T-helper 17 cell (primary cell): ENCODE measurements around the gene TXNDC2. TPM values are rescaled to one million over a fixed set of nuclear protein-coding genes. Genes with fewer than 3 reads are reported as not detected.

Experiments
- ATAC-seq: fragments of 150-1000 bp; cut with Tn5 transposase; 2 replicates; pipeline ENCODE4 v1.10.0; 2021; ENCODE audit warnings: mild to moderate bottlenecking, moderate library complexity
- DNase-seq, 3 donors: peaks; one replicate each; pipeline versions ENCODE4 v3.0.0 to v3.0.0-alpha.2; 2020 to 2021
- H3K9me3 ChIP-seq: one replicate; pipeline ENCODE4 v1.7.0; 2013; ENCODE audit warnings: low read length, mild to moderate bottlenecking; ENCODE audit not compliant: control insufficient read depth, poor library complexity, severe bottlenecking
- H3K27ac Mint-ChIP-seq: one replicate; pipeline ENCODE4 v1.8.0; 2022; ENCODE audit warnings: mild to moderate bottlenecking, moderate library complexity, mixed read lengths
- H3K27me3 Mint-ChIP-seq: one replicate; pipeline ENCODE4 v1.8.0; 2022; ENCODE audit warnings: mixed read lengths
- H3K36me3 Mint-ChIP-seq: one replicate; pipeline ENCODE4 v1.8.0; 2022; ENCODE audit warnings: low read depth, mixed read lengths
- H3K4me1 Mint-ChIP-seq: one replicate; pipeline ENCODE4 v1.8.0; 2022; ENCODE audit warnings: mild to moderate bottlenecking, mixed read lengths
- H3K4me3 Mint-ChIP-seq: one replicate; pipeline ENCODE4 v1.8.0; 2022; ENCODE audit warnings: mild to moderate bottlenecking, moderate library complexity, mixed read lengths
- total RNA-seq, 4 donors: library from RNA in 2 of 4; stranded (reverse) in 2 of 4; gene quantifications; one replicate each; pipeline ENCODE4 v1.2.3 and lab custom pipeline; 2022 to 2026

The TXNDC2 gene
- total RNA-seq, 2 donors from 2014 or later, result not detected

DNA sequence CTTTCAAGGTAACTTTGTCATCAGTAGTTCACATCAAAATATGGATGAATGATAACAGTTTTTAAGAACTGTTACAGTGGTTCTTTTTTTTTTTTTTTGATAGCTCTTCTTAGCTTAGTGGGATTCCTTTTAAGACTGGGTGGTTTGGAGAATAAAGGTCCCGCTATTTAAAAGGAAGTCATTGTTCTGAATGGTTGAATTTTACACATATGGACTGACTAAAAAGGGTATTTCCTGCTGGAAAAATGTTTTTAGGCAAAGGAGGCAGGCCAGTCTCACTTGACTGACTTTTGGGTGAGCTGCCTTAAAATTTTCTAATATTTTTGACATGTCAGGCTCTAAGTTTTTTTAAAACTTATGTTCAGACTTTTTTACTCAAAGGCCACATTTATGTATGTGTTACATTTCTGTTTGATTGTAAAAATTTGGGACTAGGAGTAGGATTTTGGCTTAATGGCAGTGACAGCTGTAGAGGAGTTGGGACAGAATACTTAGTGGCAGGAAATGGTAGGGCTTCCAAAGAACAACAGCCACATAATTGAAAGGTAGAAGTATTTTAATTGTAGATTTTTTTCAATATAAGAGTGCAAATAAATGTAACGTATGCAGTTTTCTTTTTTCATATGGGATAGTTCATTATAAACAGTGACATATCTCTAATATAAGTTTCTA lies 41.8 kb downstream of the TXNDC2 start:
- ATAC-seq, result no peak
- H3K4me3 Mint-ChIP-seq, result no peak overlapping the region
- H3K36me3 Mint-ChIP-seq, result no peaks in the 10 kb centered on the region

DNA sequence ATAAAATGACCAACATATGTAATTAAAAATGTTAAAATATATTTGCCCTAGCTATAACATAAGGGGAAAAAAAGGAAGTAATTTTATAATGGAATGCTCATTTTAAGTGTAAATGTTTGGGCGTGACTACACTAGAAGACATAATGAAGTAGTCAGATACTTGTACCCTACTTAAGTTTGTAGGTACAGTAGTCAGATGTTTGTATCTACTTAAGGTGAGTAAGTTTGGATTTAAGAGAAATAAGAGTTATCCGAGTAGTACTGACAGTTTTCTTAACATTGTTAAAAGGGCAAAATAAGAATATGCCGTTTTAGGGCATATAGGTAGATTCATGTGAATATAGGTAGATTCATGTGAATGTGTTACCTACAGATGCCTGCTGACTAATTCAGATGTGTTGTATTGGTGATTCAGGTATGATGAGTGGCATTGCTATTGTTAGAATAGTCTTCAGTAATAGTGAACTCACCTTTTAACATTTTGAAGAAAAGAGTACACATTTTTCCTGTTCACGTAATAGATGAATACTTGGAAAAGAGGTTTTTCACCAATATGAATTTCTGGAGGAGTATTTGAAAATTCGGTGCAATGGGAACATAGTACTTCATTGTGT lies 43.0 kb downstream of the TXNDC2 start:
- no peak overlapping the region for H3K27ac Mint-ChIP-seq
- H3K4me1 Mint-ChIP-seq, result peaks cover 32% of the 10 kb centered on the region
- no peaks in the 10 kb centered on the region for H3K9me3 ChIP-seq
- H3K4me3 Mint-ChIP-seq, result peak overlapping the region; percentile 12
- no peak for DNase-seq
- no peak for ATAC-seq
- H3K27me3 Mint-ChIP-seq, result no peaks in the 10 kb centered on the region
- no peaks in the 10 kb centered on the region for H3K36me3 Mint-ChIP-seq

More for the DNA sequence above, 41.8 kb downstream of the TXNDC2 start:
- DNase-seq, result no peak
- H3K27me3 Mint-ChIP-seq, result no peaks in the 10 kb centered on the region
- H3K4me1 Mint-ChIP-seq, result peaks cover 32% of the 10 kb centered on the region
- H3K27ac Mint-ChIP-seq, result peak overlapping the region; percentile 39
- no peaks in the 10 kb centered on the region for H3K9me3 ChIP-seq

GRCh38 chr18:9930299-9930884 lies 44.6 kb downstream of the TXNDC2 start:
- Mint-ChIP-seq H3K4me3 (no peak overlapping the region), H3K27me3 (no peaks in the 10 kb centered on the region), H3K36me3 (no peaks in the 10 kb centered on the region), H3K27ac (peak overlapping the region; percentile 8), H3K4me1 (peaks cover 25% of the 10 kb centered on the region)
- H3K9me3 ChIP-seq, result no peaks in the 10 kb centered on the region
- DNase-seq (no peak), ATAC-seq (no peak)

DNA sequence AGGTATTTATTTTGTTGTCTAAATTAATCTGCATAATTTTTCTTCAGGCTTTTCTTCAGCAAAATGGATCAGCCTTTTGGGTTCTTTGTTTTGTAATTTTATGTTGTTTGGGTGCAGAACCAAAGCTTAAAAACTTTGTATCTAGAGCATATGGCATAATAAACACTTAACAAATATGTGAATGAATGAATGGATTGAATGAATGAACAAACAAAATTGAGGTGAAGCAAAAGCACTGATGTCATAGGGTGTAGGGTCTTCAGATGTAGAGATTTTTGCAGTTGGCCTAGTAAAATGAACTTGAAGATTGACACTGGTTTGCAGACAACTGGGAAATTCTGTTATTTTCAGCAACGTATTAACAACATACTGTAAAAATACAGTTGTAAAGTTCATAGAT lies 45.4 kb downstream of the TXNDC2 start:
- DNase-seq (no peak), ATAC-seq (no peak)
- no peaks in the 10 kb centered on the region for H3K9me3 ChIP-seq
- peaks cover 23% of the 10 kb centered on the region for H3K4me1 Mint-ChIP-seq
- no peaks in the 10 kb centered on the region for H3K36me3 Mint-ChIP-seq
- peak overlapping the region; percentile 8 for H3K27ac Mint-ChIP-seq
- no peaks in the 10 kb centered on the region for H3K27me3 Mint-ChIP-seq
- H3K4me3 Mint-ChIP-seq, result no peak overlapping the region

GRCh38 chr18:9931678-9932077 lies 45.9 kb downstream of the TXNDC2 start:
- no peaks in the 10 kb centered on the region for H3K36me3 Mint-ChIP-seq
- H3K9me3 ChIP-seq, result no peaks in the 10 kb centered on the region
- no peak for ATAC-seq

GRCh38 chr18:9933865-9934264 lies 48.1 kb downstream of the TXNDC2 start:
- Mint-ChIP-seq H3K4me1 (peaks cover 11% of the 10 kb centered on the region), H3K36me3 (no peaks in the 10 kb centered on the region), H3K27me3 (no peaks in the 10 kb centered on the region), H3K27ac (no peak overlapping the region), H3K4me3 (peak overlapping the region; percentile 52)
- DNase-seq (no peak), ATAC-seq (no peak)
- H3K9me3 ChIP-seq, result no peaks in the 10 kb centered on the region

More at GRCh38 chr18:9931678-9932077, 45.9 kb downstream of the TXNDC2 start:
- Mint-ChIP-seq H3K27me3 (no peaks in the 10 kb centered on the region), H3K4me1 (peaks cover 21% of the 10 kb centered on the region), H3K27ac (peak overlapping the region; percentile 24), H3K4me3 (no peak overlapping the region)
- no peak for DNase-seq

DNA sequence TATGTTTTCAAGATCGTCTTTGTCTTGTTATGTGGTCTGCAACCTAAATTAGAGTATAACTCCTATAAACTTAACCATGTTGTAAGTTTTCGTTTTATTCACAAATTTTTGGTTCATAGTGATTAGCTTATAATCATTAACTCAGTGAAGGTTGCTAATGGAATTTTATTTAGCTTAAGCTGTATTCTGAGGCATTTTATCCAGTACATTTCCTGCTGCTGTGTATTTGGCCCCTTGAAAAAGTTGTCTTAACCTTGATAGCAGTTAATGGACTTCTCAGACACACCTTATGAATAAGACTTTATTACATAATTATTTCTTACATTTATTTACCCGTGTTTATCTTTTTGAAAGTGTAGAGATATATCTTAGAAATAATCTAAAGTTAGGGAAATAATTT lies 48.5 kb downstream of the TXNDC2 start:
- no peak for DNase-seq
- Mint-ChIP-seq H3K27ac (no peak overlapping the region), H3K36me3 (no peaks in the 10 kb centered on the region), H3K4me1 (peaks cover 10% of the 10 kb centered on the region), H3K4me3 (peak overlapping the region; percentile 52), H3K27me3 (no peaks in the 10 kb centered on the region)
- no peaks in the 10 kb centered on the region for H3K9me3 ChIP-seq
- ATAC-seq, result no peak

Other genes with a start within 250 kb of the TXNDC2 start
- 10 to 100 TPM in 1 of 2 donors, 1 to 10 TPM in 1; 2.9 to 15.6 TPM for gene RAB31, start 177.7 kb upstream of the TXNDC2 start, total RNA-seq
- 100 to 1,000 TPM; 149 to 161 TPM for gene VAPA, start 28.0 kb downstream of the TXNDC2 start, total RNA-seq